Effector memory CD4-positive, alpha-beta T cell (primary cell): ENCODE results near the gene UBL3.

ENCODE experiments used
- DNase-seq, 3 donors: peaks; one replicate each; pipeline ENCODE4 v3.0.0-alpha.2; 2020
- H3K27ac ChIP-seq: 2 replicates; pipeline ENCODE4 v1.7.0; 2013; ENCODE audit warnings: mild to moderate bottlenecking, low read length, moderate library complexity; ENCODE audit not compliant: insufficient read depth, poor library complexity, severe bottlenecking
- H3K27me3 ChIP-seq: replicated peaks from 2 replicates; pipeline ENCODE4 v1.7.0; 2013; ENCODE audit warnings: mild to moderate bottlenecking, low read length; ENCODE audit not compliant: insufficient read depth, control insufficient read depth, poor library complexity, severe bottlenecking
- H3K36me3 ChIP-seq: 2 replicates; pipeline ENCODE4 v1.7.0; 2013; ENCODE audit warnings: mild to moderate bottlenecking, low read length, moderate library complexity; ENCODE audit not compliant: control insufficient read depth, insufficient read depth
- H3K4me1 ChIP-seq: 2 replicates; pipeline ENCODE4 v1.7.0; 2013; ENCODE audit warnings: low read length, mild to moderate bottlenecking; ENCODE audit not compliant: control insufficient read depth, insufficient read depth, poor library complexity, severe bottlenecking
- H3K4me3 ChIP-seq: 2 replicates; pipeline ENCODE4 v1.7.0; 2013; ENCODE audit warnings: low read length, low read depth, mild to moderate bottlenecking; ENCODE audit not compliant: insufficient read depth, poor library complexity, severe bottlenecking
- H3K9me3 ChIP-seq: 2 replicates; pipeline ENCODE4 v1.7.0; 2013; ENCODE audit warnings: mild to moderate bottlenecking, low read length, moderate library complexity; ENCODE audit not compliant: control insufficient read depth

The UBL3 gene

GRCh38 chr13:29730253-29730652 is 120.2 kb downstream of the UBL3 start:
- Histone ChIP-seq H3K4me3 (no peak overlapping the region), H3K9me3 (no peaks in the 10 kb centered on the region), H3K27me3 (no peaks in the 10 kb centered on the region), H3K36me3 (no peaks in the 10 kb centered on the region), H3K27ac (no peak overlapping the region), H3K4me1 (no peaks in the 10 kb centered on the region)
- no peak for DNase-seq

DNA sequence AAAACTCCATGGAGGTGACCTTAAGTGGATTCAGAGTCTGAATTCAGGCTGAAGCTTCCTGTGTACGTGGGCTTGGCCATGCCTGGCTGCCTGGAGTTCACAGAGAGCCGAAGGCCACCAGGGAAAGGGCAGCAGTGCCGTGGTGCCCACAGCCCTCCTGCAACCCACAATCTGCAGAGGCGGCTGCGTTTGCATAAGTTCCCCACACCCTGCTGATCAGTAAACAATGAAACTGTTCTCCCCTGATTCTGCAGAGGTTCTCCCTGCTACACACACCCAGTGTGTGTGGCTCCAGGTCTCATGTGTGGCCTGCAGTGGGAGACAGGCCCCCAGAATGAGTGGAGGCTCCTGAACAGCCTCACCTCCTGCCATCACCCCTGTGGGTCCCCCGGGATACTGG is 128.0 kb downstream of the UBL3 start:
- H3K4me1 ChIP-seq, result no peaks in the 10 kb centered on the region
- no peak overlapping the region for H3K27ac ChIP-seq

DNA sequence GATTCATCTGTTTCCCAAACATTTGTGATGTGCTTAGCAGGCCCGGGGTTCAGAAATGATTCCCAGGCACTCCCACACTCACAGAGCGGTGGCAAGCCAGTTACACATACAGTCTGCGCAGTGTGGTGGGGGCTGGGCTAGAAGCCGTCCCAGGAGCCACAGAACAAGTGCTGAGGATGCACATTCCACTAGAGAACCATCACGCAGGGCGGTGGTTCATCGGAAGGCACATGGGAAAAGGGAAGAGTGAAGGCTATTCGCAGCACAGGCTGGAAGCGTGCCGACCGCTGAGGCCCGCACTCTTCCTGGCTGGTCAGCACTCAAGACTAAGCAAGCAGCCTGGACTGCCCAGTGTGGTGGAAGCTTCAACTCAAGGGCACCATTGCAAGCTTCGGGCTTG is 128.7 kb downstream of the UBL3 start:
- Histone ChIP-seq H3K9me3 (no peaks in the 10 kb centered on the region), H3K4me3 (no peak overlapping the region), H3K27me3 (no peaks in the 10 kb centered on the region), H3K27ac (no peak overlapping the region), H3K4me1 (no peaks in the 10 kb centered on the region), H3K36me3 (no peaks in the 10 kb centered on the region)
- no peak for DNase-seq

More for the DNA sequence above, 128.0 kb downstream of the UBL3 start:
- no peaks in the 10 kb centered on the region for H3K9me3 ChIP-seq
- H3K27me3 ChIP-seq, result no peaks in the 10 kb centered on the region
- no peaks in the 10 kb centered on the region for H3K36me3 ChIP-seq
- no peak overlapping the region for H3K4me3 ChIP-seq
- no peak for DNase-seq

- no peak for DNase-seq
- no peaks in the 10 kb centered on the region for H3K9me3 ChIP-seq
- no peak overlapping the region for H3K27ac ChIP-seq
- H3K4me3 ChIP-seq, result no peak overlapping the region
- no peaks in the 10 kb centered on the region for H3K36me3 ChIP-seq
- H3K4me1 ChIP-seq, result no peaks in the 10 kb centered on the region
- H3K27me3 ChIP-seq, result no peaks in the 10 kb centered on the region
Observed at GRCh38 chr13:29718694-29719093, 131.7 kb downstream of the UBL3 start.

- no peak overlapping the region for H3K27ac ChIP-seq
- no peaks in the 10 kb centered on the region for H3K27me3 ChIP-seq
- no peaks in the 10 kb centered on the region for H3K9me3 ChIP-seq
- H3K36me3 ChIP-seq, result no peaks in the 10 kb centered on the region
- no peak for DNase-seq
- H3K4me3 ChIP-seq, result no peak overlapping the region
- no peaks in the 10 kb centered on the region for H3K4me1 ChIP-seq
Observed at GRCh38 chr13:29716493-29716892, 133.9 kb downstream of the UBL3 start.
